ENCODE data around the gene AKIRIN1.
"Not testable (repeated sequence)": the region's sequence is repeated elsewhere in the genome, so short reads cannot be mapped to it uniquely, and the experiment has no call there.

DNA sequence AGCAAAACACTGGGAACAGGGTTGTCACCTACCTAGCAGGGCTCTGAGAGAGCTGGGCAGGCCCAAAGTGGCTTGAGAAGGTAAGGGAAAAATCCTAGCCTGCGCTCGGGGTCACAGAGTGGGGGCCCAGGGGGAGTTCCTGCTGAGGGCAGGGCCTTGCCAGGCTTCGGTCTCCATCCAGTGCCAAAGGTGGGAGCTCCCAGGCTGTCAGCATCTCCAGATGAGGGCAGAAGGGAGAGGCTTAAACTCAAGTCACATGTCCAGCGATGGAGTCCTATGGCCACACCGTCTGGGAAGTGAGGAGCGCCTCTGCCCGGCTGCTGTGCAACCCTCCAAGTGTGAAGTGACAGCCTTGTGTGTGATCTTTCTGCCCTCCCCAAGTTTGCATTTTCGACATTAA, 23.9 kb downstream of the AKIRIN1 start:
- not testable (repeated sequence) for TF ChIP-seq POLR2AphosphoS5, POLR2A (IDR thresholded peaks at IDR 0.05)
- TF ChIP-seq, protein P1, sequence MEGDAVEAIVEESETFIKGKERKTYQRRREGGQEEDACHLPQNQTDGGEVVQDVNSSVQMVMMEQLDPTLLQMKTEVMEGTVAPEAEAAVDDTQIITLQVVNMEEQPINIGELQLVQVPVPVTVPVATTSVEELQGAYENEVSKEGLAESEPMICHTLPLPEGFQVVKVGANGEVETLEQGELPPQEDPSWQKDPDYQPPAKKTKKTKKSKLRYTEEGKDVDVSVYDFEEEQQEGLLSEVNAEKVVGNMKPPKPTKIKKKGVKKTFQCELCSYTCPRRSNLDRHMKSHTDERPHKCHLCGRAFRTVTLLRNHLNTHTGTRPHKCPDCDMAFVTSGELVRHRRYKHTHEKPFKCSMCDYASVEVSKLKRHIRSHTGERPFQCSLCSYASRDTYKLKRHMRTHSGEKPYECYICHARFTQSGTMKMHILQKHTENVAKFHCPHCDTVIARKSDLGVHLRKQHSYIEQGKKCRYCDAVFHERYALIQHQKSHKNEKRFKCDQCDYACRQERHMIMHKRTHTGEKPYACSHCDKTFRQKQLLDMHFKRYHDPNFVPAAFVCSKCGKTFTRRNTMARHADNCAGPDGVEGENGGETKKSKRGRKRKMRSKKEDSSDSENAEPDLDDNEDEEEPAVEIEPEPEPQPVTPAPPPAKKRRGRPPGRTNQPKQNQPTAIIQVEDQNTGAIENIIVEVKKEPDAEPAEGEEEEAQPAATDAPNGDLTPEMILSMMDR (IDR thresholded peaks at IDR 0.05): not testable (repeated sequence)

All from prostate gland (tissue), 2 donors.